HG02588 (cell line): Measurements from ENCODE around the gene LIF.
"Not testable (repeated sequence)": the region's sequence is repeated elsewhere in the genome, so short reads cannot be mapped to it uniquely, and the experiment has no call there.

Experiments used
- ATAC-seq: cut with Tn5 transposase; IDR thresholded peaks from one replicate; pipeline ENCODE4 v1.9.1; 2021; ENCODE audit warnings: mild to moderate bottlenecking, moderate library complexity; ENCODE audit not compliant: unreplicated experiment

LIF gene

DNA sequence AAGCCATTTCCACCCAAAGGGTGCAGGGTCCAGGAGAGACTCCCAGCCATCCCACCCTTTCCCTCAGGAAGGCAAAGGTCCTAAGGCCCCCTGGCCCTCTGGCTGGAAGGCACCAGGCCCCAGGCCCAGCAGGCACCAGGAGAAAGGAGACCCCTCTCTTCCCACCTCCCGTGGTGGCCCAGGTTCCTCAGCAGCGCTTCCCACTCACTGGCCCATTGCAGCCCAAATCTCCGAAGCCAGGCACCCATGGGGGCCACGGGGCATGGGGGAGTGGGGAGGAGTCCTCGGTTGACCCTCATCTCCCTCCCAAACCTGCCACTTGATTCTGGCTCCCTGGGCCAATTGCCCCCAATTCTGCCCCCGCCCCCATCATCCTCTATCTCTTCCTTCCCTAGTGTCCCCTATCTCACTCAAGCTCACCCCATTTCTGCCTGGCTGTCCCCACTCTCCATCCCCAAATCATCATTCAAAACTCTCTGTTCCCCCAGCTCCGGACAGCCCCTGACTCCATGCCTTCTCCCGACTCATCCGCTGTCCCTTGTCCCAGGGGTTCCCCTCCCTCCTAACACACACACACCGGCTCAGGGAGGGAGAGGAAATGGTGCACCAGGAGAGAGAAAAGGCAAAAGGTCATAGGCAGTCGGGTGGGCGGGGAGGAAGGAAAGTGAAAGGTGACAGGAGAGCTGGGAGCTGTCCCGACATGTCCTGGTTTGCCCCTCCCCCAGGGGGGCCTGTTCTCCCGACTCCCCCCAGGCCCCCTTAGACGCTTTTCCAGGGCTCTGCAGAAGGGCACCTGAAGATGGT is 1.2 kb downstream of the LIF start:
- ATAC-seq: no peak

DNA sequence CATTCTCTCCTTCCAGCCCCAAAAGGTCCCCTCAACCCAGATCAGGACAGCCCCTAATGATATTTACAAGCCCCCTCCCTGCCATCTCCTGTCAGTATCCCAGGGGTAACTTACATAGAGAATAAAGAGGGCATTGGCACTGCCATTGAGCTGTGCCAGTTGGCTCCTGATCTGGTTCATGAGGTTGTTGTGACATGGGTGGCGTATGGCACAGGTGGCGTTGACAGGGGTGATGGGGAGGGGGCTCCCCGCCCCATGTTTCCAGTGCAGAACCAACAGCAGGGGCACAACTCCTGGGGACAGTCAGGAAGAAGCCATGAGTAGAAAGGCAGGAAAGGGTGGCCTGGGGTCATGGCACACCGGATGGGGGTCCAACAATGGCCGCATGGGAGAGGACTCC is 1.9 kb downstream of the LIF start:
- no peak for ATAC-seq

DNA sequence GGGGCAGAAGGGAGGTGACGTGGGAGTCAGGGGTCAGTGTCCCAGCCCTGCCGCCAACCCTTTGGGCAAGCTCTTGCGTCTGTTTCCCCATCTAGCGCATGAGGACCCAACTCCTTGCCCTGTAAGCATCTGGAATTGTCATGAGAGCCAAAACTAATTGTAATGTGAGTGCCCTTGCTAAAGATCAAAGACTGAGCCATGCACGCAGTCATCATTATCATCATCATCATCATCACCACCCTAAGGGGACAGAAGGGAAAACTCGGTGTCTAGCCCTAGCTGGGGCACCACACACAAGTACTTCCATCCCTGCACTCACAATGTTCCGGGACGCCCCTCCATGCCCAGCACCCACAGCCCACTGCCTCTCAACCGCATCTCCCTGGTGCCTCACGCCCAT is 2.5 kb downstream of the LIF start:
- ATAC-seq: no peak

DNA sequence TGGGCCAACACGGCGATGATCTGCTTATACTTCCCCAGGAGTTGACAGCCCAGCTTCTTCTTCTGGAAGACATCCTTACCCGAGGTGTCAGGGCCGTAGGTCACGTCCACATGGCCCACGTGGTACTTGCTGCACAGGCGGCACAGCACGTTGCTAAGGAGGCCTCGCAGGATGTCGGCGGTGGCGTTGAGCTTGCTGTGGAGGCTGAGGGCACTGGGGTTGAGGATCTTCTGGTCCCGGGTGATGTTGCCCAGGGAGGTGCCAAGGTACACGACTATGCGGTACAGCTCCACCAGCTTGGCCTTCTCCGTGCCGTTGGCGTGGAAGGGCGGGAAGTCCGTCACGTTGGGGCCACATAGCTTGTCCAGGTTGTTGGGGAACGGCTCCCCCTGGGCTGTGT is 2.9 kb downstream of the LIF start:
- no peak for ATAC-seq

DNA sequence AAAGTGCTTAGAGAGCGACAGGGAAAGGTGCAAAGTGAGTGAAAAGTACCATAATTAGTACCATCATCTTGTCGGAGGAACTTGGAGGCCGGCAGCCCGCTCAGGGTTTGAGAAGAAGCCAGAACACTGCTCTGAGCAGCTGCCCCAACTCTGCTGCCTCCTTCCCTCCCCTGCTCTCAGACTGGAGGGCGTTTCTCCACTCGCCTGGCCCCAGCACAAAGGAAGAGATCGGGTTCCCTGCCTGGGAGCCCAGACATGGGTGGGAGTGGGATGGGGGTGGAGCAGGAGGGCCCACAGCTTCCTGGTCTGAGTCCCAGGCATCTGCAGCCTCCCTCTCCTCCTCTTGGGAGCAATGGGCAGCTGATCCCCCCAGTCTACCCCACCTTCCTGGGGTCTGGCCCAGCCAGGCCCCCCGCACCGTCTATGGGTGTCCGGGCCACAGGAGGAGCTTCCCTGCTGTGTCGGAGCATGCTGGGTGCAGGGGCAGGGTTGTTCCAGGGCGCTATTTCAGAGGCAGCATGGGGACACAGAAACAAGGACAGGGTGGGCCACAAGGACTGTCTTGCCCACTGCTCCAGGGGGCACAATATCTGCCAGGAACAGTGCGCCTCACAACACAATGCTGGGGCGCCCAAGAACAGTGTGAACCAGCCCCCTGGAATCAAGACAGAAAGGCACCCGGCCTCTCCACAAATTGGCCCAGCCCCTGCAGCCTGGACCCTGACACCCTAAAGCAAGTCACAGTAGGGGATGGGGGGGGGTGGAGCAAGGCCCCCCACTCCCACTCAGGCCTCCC is 4.8 kb downstream of the LIF start:
- no peak for ATAC-seq

DNA sequence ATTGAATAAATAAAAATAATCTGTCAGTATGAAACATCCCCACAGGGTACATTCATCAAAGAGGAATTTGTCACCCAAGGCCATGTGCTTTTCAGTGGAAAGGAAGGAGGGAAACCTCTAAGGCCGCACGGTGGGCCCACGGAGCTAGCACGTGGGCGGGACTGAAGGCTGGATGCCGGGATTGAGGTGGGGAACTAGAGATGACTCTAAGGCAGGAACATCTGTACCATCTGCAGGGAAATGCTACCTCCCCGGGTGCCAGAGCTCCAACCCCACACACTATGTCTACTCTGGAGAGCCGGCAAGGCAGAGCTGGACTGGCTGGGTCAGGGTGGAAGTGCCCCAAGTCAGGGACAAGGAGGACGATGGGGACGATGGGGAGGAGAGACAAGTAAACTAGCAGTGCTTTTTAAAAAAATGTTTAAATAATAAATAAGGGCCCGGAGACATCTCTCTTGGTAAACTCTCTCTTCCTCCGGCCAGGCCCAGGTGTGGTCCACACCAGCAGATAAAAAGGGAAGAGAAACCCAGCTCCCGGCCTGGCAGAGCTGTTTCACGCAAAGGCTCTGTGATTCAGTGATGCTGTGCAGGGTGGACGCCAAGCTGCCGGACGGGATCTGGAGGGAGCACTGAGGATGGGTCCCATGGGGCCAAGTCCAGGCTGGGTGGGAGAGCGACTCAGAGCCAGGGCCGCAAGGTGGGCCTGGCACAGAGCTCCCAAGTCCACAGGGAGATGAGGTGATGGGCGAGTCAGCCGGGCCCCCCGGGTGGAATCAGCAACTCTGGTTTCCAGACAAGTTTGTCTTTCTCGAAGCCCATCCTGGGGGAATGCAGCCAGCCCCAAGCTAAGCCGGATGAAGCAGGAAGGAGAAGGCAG is 5.8 kb downstream of the LIF start:
- no peak for ATAC-seq

DNA sequence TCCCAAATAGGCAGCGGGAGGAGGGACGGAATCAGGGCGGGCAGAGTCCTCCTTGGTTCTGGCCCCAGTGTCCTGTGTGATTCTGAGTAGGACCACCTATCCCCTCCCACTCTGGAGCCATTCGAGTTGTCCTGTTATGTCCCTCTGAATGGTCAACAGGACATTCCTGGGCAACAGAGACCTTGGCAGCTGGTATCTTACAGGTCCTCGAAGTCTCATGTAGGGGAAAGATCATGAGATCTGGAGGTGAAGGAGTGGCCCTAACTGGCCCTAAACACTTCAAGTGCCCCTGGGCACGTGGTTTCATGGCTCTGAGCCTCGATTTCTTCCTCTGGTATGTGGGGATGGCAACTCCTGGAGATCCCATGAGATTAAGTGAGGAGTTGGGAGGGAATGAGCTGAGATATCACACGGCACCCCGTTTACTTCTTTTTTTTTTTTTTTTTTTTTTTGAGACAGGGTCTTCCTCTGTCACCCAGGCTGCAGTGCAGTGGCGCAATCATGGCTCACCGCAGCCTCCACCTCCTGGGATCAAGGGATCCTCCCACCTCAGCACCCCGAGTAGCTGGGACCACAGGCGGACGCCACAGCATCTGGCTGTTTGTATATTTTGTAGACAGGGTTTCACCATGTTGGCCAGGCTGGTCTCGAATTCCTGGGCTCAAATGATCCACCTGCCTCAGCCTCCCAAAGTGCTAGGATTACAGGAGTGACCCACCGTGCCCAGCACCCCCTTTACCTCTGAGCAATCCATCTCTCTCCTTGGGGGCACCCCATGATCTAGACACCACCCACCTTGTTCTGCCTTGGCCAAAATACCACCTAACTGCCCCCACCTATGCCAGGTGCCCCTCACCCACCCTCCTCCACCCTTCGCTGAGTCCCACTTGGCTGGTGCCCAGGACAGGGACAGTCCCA is 6.8 kb downstream of the LIF start:
- no peak for ATAC-seq

DNA sequence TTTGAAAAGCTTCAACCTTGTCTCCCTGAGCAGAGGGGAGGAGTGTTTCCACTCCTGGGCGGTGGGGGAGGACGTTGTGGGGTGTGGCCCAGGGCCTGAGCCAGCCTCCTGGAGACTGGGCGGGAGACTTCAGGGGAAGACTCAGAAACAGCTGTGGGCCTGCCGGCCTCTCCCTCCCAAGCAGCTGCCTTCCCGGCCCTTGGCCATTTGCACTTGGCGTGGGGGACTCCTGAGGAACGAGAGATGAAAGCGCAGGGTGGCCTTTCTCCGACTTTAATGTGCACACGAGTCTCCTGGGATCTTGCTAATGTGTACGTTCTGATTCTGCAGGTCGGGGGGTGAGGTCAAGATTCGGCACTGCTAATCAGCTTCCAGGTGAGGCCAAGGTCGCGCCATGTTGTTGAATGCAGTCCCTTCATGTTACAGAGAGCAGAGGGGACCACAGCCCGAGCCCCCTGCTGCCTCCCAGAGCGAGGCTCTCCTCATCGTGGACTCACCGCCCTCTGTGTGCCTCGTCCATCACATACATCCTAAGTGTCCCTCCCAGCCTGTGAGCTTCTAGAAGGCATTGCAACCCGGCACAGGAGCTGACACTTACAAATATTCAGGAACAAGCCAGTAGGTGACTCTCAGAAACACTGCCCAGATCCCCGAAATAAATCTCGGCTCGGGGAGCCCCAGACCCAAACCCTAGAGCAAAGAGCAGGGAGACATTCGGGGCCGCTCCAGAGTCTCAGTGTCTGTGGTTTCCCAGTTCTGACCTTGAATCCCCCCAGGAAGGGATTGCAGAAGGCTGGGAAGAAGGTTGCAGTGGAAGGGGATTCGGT is 7.7 kb downstream of the LIF start:
- ATAC-seq: no peak

DNA sequence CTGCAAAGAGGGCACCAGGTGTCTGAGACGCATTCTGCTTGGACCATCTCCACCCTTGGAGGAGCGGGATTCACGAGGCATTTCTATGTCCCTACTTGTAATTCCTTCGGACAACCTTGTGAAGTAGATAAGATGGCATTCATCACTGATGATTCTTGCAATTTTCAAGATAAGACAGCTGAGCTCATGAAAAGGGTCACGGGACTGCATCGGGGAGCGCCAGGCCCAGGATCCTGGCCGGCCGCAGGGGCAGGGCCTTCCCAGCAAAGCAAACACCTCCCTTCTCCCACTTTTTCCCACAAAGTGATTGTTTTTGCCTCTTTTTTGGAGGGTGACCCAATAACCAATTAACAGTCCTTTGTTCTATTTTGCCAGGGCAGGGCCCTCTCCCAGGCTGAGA is 8.4 kb downstream of the LIF start:
- ATAC-seq: no peak

DNA sequence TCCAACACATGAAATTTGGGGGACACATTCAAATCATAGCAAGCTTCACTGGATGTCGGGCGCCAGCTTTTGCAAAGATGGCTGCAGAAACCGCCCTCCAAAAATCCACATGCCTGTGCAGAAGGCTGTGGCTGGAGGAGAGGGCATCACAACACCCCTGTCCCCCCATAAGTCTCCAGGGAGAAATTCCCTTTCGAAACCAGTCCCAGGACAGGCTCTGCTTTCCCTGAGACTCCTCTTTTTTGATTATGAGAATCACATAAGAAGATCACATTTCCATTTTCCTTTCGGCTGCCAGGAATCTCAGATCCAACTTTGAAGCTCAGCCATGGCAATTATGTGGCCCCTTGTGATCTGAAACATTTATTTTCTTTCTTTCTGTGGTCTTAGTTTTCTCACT is 9.7 kb downstream of the LIF start:
- no peak for ATAC-seq

DNA sequence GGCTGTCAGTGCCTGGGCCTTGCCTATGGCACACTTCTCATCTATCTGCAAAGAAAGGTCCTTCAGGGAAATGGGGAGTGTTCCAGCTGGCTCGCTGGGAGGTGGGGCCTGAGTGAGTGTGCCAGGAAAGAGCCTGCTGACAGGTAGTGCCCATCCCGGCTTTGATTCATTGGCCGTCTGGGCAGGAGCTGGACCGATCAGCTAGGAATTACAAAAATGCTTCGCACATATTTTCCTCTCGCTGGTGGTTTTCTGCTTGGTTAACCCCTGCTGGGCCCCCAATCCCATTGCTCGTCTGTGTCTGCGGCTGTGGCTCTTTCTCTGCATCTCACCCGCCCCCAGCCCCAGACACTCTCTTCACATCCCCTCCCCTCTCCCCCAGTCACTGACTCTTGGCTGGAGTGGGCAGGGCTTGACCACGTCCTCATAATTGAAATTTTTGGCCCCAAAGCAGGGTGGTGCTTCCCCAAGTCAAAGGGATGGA is 10.8 kb downstream of the LIF start:
- no peak for ATAC-seq

DNA sequence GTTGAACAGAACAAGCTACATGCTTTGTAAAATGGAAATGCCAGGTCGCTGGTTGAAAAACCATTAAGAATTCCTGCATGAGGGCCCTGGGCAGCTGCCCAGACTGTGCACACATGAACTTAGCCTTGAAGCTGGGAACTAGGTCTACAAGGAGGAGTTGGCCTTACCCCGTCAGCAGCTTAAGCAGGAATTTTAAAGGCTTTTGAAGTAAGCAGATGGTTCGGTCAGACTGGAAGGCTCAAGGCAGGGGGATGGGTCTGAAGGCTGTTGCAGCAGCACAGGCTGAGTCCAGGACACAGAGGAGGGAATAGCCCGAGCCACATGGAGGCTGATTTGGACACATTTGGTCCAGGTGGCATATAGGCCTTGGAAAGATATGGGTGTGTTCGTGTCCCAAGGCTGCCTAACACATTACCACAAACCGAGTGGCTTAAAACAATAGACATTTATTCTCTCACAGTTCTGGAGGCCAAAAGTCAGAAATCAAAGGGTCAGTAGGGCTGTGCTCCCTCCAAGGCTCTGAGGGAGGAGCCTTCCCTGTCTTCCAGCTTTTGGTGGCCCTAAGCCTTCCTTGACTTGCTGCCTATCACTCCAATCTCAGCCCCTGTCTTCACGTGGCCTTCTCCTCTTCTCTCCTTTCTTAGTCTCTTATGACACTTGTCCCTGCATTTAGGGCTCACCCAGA is 11.6 kb downstream of the LIF start:
- ATAC-seq: no peak

DNA sequence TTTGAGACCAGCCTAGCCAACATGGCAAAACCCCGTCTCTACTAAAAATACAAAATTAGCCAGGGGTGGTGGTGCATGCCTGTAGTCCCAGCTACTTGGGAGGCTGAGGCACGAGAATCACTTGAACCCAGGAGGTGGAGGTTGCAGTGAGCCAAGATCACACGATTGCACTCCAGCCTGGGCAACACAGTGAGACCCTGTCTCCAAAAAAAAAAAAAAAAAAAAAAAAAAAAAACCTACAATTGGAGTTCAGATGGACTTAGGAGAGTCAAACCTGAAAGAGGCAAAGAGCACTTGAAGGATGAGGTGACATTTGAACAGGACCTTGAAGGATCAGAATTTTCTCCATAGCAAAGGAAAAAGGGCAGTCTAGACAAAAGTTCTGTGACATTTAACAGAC is 12.2 kb downstream of the LIF start:
- not testable (repeated sequence) for ATAC-seq

DNA sequence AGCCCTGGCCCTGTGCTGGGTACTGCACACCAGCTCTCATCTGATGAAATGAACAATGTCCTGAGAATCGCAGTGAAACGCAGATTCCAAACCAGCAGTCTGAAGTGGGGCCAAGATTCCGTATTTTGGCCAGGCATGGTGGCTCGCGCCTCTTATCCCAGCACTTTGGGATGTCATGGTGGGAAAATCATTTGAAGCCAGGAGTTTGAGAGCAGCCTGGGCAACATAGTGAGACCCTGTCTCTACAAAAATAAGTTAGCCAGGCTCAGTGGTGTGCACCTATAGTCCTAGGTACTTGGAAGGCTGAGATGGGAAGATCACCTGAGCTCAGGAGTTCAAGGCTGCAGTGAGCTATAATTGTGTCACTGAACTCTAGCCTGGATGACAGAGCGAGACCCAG is 13.0 kb downstream of the LIF start:
- ATAC-seq: no peak

DNA sequence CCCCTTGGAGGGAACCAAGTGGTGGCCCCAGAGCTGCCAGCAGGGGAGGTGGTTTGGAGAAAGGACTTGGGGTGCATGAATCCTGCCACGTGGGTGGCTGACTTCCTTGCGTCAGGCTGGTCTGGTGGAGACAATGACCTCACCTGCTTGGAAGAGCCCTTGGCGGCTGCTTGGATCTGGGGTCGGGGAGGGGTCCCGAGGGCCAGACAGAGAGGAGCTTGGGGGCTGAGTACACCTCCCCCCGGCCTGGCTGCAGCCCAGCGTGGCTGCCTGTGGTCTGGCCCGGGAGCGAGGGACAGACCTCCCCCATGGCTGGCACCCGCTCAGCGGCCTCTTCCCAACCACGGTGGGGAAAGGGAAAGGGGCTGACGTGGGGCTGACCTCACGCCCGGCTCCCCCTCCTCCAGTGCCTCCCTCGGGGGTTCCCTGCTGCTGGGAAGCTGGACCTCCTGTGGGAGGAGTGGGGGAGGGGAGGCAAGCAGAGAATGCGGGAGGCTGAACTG is 13.8 kb downstream of the LIF start:
- ATAC-seq: no peak

DNA sequence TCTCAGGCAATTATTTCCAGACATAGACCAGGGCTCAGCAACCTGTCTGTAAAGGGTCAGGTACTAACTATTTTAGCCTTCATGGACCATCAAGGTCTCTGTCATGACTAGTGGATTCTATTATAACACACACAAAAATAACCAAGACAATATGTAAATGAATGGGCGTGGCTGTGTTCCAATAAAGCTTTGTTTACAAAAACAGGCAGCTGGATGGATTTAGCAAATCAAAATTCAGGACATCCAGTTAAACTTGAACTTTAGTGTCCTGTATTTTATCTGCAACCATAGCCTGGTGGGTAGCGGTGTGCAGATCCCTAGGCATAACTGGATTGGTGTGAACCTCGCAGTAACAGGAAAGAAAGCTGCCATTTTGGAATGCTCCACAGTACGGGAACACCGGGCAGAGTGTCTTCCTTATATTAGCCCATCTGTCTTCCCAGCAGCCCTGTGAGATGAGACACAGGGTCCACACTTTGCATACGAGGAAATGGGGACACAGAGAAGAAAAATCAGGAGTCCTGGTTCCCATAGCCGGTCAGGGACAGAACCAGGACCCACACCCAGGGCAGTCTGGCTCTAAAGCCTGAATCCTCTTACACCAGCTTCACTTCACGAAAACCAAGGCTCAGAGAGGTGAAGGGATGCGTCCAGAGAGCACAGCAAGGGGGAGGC is 15.6 kb downstream of the LIF start:
- ATAC-seq: no peak

DNA sequence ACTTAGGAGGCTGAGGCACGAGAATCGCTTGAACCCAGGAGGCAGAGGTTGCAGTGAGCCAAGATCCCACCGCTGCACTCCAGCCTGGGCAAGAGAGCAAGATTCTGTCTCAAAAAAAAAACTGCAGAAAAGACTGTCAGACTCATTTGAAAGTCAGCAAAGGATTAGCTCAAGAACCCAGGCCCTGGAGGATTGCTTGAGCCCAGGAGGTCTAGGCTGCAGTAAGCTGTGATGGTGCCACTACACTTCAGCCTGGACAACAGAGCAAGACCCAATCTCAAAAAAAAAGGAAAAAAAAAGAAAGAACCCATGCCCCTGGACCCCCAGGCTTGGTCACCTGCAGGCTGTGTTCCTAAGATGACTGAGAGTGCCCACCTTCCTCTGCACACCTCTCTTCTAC is 16.2 kb downstream of the LIF start:
- no peak for ATAC-seq
